HepG2 (cell line): ENCODE results near the gene MLYCD. TPM values are rescaled to one million over a fixed set of nuclear protein-coding genes. Genes with fewer than 3 reads are reported as not detected.

ENCODE experiments used
- CBFB ChIP-seq: sonication (generic); formaldehyde crosslinking; IDR thresholded peaks from 2 replicates; pipeline ENCODE4 v1.4.0; 2020; ENCODE audit warnings: missing genetic modification reagents
- FOXO1 ChIP-seq: sonication (generic); formaldehyde crosslinking; IDR thresholded peaks from 2 replicates; pipeline ENCODE4 v1.4.0; 2020; ENCODE audit warnings: missing genetic modification reagents
- HNF4A ChIP-seq: sonication (generic); formaldehyde crosslinking; IDR thresholded peaks from 2 replicates; pipeline ENCODE4 v1.4.0; 2020; ENCODE audit warnings: missing genetic modification reagents
- IRX3 ChIP-seq: sonication (generic); formaldehyde crosslinking; IDR thresholded peaks from 2 replicates; pipeline ENCODE4 v1.8.1; 2023; ENCODE audit warnings: mild to moderate bottlenecking, low read depth, missing genetic modification reagents, borderline replicate concordance
- KDM6A ChIP-seq: IDR thresholded peaks from 2 replicates; pipeline ENCODE4 v1.6.1; 2016; ENCODE audit warnings: low read depth
- NFE2 ChIP-seq: sonication (generic); formaldehyde crosslinking; IDR thresholded peaks from 2 replicates; pipeline ENCODE4 v1.4.0; 2020; ENCODE audit warnings: missing genetic modification reagents
- SAP130 ChIP-seq: IDR thresholded peaks from 2 replicates; pipeline ENCODE4 v1.6.1; 2016; ENCODE audit warnings: low read depth
- SRSF1 ChIP-seq: fragments of 200-400 bp; formaldehyde crosslinking; optimal IDR thresholded peaks from 2 replicates; pipeline ENCODE3; 2017; ENCODE audit warnings: mild to moderate bottlenecking, low read depth, low read length, moderate library complexity
- ZFX ChIP-seq: sonication (generic); formaldehyde crosslinking; IDR thresholded peaks from 2 replicates; pipeline ENCODE4 v1.4.0; 2020; ENCODE audit warnings: mild to moderate bottlenecking, low read depth, missing genetic modification reagents, moderate library complexity
- ZNF850 ChIP-seq: sonication (generic); formaldehyde crosslinking; conservative IDR thresholded peaks from 2 replicates; pipeline ENCODE4 v1.9.0; 2021; ENCODE audit warnings: mild to moderate bottlenecking, missing genetic modification reagents
- polyA plus RNA-seq, 8 experiments: library from polyadenylated mRNA; depleted of rRNA in 3 of 8; stranded (reverse) in 7 of 8; unstranded in 1 of 8; fragments of >200 nt; fragmentation: Illumina TruSeq in 4 of 8; extraction: Trizol in 4 of 8; gene quantifications; 2 replicates each; pipeline versions ENCODE4 v1.2.1 to v1.2.3, GENCODE V29; 2011 to 2016; ENCODE audit warnings: low read depth in 4 of 8, missing spikeins in 1 of 8, mixed read lengths in 1 of 8; ENCODE audit not compliant: insufficient read depth in 1 of 8
- total RNA-seq, 5 experiments: library from RNA; depleted of rRNA; stranded (reverse); fragments of >200 nt; fragmentation: Illumina TruSeq; extraction: Trizol; gene quantifications; 2 replicates each; pipeline ENCODE4 v1.2.3, GENCODE V29; 2016; ENCODE audit warnings: low read depth in 1 of 5
- TF ChIP-seq, protein P1 (sequence below): sonication (generic); formaldehyde crosslinking; IDR thresholded peaks from 2 replicates; pipeline ENCODE4 v1.4.0; 2020; ENCODE audit warnings: missing genetic modification reagents, mild to moderate bottlenecking, borderline replicate concordance
- TF ChIP-seq, protein P2 (sequence below): sonication (generic); formaldehyde crosslinking; IDR thresholded peaks from 2 replicates; pipeline ENCODE4 v1.4.0; 2020; ENCODE audit warnings: mild to moderate bottlenecking, missing genetic modification reagents, borderline replicate concordance
- TF ChIP-seq, protein P3 (sequence below): sonication (generic); formaldehyde crosslinking; IDR thresholded peaks from 2 replicates; pipeline ENCODE4 v1.8.0; 2022; ENCODE audit warnings: missing genetic modification reagents, mild to moderate bottlenecking, inconsistent platforms, borderline replicate concordance
- TF ChIP-seq, protein P4 (sequence below): IDR thresholded peaks from 2 replicates; pipeline ENCODE4 v1.6.1; 2012; ENCODE audit warnings: low read length, improper control_type of control experiment
- TF ChIP-seq, protein P5 (sequence below): conservative IDR thresholded peaks from 2 replicates; pipeline ENCODE4 v1.6.1; 2018; ENCODE audit warnings: missing genetic modification reagents

The MLYCD gene
- total and polyA plus RNA-seq, 2 of the 13 experiments (the other 11 are each of a cell fraction or from before 2014, with no cell fraction given): 1.8 to 4.0 TPM

DNA sequence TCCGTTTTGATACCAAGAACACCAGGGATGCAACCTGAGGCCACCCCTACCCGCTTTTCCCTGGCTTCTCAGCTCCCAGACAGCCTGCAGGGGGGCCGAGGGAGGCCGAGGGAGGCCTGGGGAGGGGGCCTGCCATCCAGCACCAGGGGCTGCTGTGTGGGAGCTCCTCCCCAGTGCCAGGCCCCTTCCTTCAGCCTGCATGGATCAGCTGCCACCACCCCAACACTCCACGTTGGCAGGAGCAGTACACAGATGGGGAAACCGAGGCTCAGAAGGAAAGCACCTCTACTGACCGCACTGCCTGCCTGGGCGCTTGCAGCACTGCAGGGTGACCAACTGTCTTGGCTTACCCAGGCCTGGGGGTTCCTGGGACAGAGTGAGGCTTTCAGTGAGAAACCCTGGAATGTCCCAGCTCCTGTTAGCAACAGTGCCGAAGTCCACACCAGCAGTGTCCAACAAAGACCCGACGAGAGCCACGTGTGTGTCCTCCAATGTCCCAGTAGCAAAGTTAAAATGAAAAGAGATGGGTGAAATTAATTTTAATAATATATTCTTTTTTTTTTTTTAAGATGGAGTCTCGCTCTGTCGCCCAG is 48.8 kb downstream of the MLYCD start (continued):
- TF ChIP-seq, protein P1, sequence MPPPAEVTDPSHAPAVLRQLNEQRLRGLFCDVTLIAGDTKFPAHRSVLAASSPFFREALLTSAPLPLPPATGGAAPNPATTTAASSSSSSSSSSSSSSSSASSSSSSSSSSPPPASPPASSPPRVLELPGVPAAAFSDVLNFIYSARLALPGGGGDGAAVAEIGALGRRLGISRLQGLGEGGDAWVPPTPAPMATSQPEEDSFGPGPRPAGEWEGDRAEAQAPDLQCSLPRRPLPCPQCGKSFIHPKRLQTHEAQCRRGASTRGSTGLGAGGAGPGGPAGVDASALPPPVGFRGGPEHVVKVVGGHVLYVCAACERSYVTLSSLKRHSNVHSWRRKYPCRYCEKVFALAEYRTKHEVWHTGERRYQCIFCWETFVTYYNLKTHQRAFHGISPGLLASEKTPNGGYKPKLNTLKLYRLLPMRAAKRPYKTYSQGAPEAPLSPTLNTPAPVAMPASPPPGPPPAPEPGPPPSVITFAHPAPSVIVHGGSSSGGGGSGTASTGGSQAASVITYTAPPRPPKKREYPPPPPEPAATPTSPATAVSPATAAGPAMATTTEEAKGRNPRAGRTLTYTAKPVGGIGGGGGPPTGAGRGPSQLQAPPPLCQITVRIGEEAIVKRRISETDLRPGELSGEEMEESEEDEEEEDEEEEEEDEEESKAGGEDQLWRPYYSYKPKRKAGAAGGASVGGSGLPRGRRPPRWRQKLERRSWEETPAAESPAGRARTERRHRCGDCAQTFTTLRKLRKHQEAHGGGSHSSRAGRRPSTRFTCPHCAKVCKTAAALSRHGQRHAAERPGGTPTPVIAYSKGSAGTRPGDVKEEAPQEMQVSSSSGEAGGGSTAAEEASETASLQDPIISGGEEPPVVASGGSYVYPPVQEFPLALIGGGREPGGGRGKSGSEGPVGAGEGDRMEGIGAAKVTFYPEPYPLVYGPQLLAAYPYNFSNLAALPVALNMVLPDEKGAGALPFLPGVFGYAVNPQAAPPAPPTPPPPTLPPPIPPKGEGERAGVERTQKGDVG (CRISPR knock-in tag): 0 out of 2 replicates have a peak, but pooled peaks have one; percentile 52
- TF ChIP-seq IRX3 (no peak), SAP130 (CRISPR knock-in tag) (peak; percentile 78), FOXO1 (CRISPR knock-in tag) (peak; percentile 48; the same call in 1 of the 2 replicates), HNF4A (peak; percentile 86), ZFX (CRISPR knock-in tag) (peak; percentile 54), CBFB (CRISPR knock-in tag) (no peak), SRSF1 (no peak), NFE2 (CRISPR knock-in tag) (no peak), ZNF850 (CRISPR knock-in tag) (no peak), KDM6A (CRISPR knock-in tag) (peak; percentile 72)
- TF ChIP-seq, protein P2, sequence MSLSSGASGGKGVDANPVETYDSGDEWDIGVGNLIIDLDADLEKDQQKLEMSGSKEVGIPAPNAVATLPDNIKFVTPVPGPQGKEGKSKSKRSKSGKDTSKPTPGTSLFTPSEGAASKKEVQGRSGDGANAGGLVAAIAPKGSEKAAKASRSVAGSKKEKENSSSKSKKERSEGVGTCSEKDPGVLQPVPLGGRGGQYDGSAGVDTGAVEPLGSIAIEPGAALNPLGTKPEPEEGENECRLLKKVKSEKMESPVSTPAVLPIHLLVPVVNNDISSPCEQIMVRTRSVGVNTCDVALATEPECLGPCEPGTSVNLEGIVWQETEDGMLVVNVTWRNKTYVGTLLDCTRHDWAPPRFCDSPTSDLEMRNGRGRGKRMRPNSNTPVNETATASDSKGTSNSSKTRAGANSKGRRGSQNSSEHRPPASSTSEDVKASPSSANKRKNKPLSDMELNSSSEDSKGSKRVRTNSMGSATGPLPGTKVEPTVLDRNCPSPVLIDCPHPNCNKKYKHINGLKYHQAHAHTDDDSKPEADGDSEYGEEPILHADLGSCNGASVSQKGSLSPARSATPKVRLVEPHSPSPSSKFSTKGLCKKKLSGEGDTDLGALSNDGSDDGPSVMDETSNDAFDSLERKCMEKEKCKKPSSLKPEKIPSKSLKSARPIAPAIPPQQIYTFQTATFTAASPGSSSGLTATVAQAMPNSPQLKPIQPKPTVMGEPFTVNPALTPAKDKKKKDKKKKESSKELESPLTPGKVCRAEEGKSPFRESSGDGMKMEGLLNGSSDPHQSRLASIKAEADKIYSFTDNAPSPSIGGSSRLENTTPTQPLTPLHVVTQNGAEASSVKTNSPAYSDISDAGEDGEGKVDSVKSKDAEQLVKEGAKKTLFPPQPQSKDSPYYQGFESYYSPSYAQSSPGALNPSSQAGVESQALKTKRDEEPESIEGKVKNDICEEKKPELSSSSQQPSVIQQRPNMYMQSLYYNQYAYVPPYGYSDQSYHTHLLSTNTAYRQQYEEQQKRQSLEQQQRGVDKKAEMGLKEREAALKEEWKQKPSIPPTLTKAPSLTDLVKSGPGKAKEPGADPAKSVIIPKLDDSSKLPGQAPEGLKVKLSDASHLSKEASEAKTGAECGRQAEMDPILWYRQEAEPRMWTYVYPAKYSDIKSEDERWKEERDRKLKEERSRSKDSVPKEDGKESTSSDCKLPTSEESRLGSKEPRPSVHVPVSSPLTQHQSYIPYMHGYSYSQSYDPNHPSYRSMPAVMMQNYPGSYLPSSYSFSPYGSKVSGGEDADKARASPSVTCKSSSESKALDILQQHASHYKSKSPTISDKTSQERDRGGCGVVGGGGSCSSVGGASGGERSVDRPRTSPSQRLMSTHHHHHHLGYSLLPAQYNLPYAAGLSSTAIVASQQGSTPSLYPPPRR (CRISPR knock-in tag): no peak
- TF ChIP-seq, protein P3, sequence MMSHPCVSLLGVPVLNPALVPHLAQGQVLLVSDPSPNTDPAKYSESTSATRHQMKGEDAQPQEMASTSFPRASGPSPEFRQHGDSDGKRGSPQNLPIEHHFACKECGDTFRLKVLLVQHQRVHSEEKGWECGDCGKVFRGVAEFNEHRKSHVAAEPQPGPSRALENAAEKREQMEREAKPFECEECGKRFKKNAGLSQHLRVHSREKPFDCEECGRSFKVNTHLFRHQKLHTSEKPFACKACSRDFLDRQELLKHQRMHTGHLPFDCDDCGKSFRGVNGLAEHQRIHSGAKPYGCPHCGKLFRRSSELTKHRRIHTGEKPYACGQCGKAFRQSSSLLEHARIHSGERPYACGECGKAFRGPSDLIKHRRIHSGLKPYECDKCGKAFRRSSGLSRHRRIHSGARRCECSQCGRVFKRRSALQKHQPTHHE: no peak
- TF ChIP-seq, protein P4, sequence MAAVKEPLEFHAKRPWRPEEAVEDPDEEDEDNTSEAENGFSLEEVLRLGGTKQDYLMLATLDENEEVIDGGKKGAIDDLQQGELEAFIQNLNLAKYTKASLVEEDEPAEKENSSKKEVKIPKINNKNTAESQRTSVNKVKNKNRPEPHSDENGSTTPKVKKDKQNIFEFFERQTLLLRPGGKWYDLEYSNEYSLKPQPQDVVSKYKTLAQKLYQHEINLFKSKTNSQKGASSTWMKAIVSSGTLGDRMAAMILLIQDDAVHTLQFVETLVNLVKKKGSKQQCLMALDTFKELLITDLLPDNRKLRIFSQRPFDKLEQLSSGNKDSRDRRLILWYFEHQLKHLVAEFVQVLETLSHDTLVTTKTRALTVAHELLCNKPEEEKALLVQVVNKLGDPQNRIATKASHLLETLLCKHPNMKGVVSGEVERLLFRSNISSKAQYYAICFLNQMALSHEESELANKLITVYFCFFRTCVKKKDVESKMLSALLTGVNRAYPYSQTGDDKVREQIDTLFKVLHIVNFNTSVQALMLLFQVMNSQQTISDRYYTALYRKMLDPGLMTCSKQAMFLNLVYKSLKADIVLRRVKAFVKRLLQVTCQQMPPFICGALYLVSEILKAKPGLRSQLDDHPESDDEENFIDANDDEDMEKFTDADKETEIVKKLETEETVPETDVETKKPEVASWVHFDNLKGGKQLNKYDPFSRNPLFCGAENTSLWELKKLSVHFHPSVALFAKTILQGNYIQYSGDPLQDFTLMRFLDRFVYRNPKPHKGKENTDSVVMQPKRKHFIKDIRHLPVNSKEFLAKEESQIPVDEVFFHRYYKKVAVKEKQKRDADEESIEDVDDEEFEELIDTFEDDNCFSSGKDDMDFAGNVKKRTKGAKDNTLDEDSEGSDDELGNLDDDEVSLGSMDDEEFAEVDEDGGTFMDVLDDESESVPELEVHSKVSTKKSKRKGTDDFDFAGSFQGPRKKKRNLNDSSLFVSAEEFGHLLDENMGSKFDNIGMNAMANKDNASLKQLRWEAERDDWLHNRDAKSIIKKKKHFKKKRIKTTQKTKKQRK: no peak
- TF ChIP-seq, protein P5, sequence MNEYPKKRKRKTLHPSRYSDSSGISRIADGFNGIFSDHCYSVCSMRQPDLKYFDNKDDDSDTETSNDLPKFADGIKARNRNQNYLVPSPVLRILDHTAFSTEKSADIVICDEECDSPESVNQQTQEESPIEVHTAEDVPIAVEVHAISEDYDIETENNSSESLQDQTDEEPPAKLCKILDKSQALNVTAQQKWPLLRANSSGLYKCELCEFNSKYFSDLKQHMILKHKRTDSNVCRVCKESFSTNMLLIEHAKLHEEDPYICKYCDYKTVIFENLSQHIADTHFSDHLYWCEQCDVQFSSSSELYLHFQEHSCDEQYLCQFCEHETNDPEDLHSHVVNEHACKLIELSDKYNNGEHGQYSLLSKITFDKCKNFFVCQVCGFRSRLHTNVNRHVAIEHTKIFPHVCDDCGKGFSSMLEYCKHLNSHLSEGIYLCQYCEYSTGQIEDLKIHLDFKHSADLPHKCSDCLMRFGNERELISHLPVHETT (CRISPR knock-in tag): no peak
